Central memory CD4-positive, alpha-beta T cell (primary cell): ENCODE measurements around the gene SLC39A13.
A peak's percentile ranks its signal among the peaks of the same experiment; 100 is the strongest.

Experiments
- DNase-seq: peaks from one replicate; pipeline ENCODE4 v3.0.0; 2022

Gene SLC39A13

GRCh38 chr11:47406896-47407745 is 1.3 kb upstream of the SLC39A13 start:
- DNase-seq, result no peak

GRCh38 chr11:47408598-47409439 is 429 bp downstream of the SLC39A13 start:
- DNase-seq, result no peak

GRCh38 chr11:47409440-47410369 is 1.3 kb downstream of the SLC39A13 start:
- DNase-seq, result no peak

GRCh38 chr11:47410370-47411264 is 2.2 kb downstream of the SLC39A13 start:
- DNase-seq, result no peak

- peak; percentile 38 for DNase-seq
Measured at GRCh38 chr11:47411884-47412746, 3.7 kb downstream of the SLC39A13 start.

- no peak for DNase-seq
Measured at GRCh38 chr11:47413351-47413750, 5.0 kb downstream of the SLC39A13 start.

- DNase-seq, result no peak
Measured at GRCh38 chr11:47413908-47414684, 5.7 kb downstream of the SLC39A13 start.

- no peak for DNase-seq
Measured at GRCh38 chr11:47414685-47415070, 6.3 kb downstream of the SLC39A13 start.

- no peak for DNase-seq
Measured at GRCh38 chr11:47415091-47415854, 6.9 kb downstream of the SLC39A13 start.

- no peak for DNase-seq
Measured at GRCh38 chr11:47415949-47416472, 7.6 kb downstream of the SLC39A13 start.

- no peak for DNase-seq
Measured at GRCh38 chr11:47417712-47418111, 9.3 kb downstream of the SLC39A13 start.

- DNase-seq, result no peak
Measured at GRCh38 chr11:47418454-47419259, 10.3 kb downstream of the SLC39A13 start.

GRCh38 chr11:47425611-47426010 is 17.2 kb downstream of the SLC39A13 start:
- DNase-seq, result no peak

GRCh38 chr11:47426062-47426956 is 17.9 kb downstream of the SLC39A13 start, which contains the start of gene PSMC3:
Gene PSMC3, minus strand, starts transcription at chr11:47426439. Its CDS starts 160 bp downstream, at chr11:47426279.
- peak; percentile 93 for DNase-seq

GRCh38 chr11:47430524-47430923 is 22.1 kb downstream of the SLC39A13 start:
- no peak for DNase-seq

GRCh38 chr11:47431356-47432083 is 23.1 kb downstream of the SLC39A13 start:
- no peak for DNase-seq
